Activated CD4-positive, alpha-beta memory T cell treated with anti-CD3 and anti-CD28 coated beads, Interleukin-2, amount 10 ng/mL, durations not matched to agents 7 days and 5 days (primary cell): ENCODE measurements around the gene LRP1-AS. TPM values are rescaled to one million over a fixed set of nuclear protein-coding genes. Genes with fewer than 3 reads are reported as not detected.

Experiments
- CTCF ChIA-PET: fragments of 350-600 bp; sonication (Branson Sonifier 250); formaldehyde crosslinking; loops from one replicate; lab custom pipeline; 2021; ENCODE audit warnings: antibody characterized with exemption, inconsistent platforms; lab: Charles Lee
- POLR2A ChIA-PET: fragments of 350-600 bp; sonication (Branson Sonifier 250); formaldehyde crosslinking; loops from one replicate; lab custom pipeline; 2021; ENCODE audit warnings: antibody characterized with exemption; lab: Charles Lee
- DNase-seq: peaks from one replicate; pipeline ENCODE4 v3.0.0-alpha.2; 2020
- H3K27ac Mint-ChIP-seq: one replicate; pipeline ENCODE4 v1.8.0; 2021; ENCODE audit warnings: mild to moderate bottlenecking, mixed read lengths
- H3K27me3 Mint-ChIP-seq: one replicate; pipeline ENCODE4 v1.8.0; 2021; ENCODE audit warnings: mixed read lengths
- H3K36me3 Mint-ChIP-seq: one replicate; pipeline ENCODE4 v1.8.0; 2021; ENCODE audit warnings: low read depth, mixed read lengths
- H3K4me1 Mint-ChIP-seq: one replicate; pipeline ENCODE4 v1.8.0; 2021; ENCODE audit warnings: mixed read lengths
- H3K4me3 Mint-ChIP-seq: one replicate; pipeline ENCODE4 v1.8.0; 2021; ENCODE audit warnings: mild to moderate bottlenecking, mixed read lengths
- H3K9me3 Mint-ChIP-seq: one replicate; pipeline ENCODE4 v1.8.0; 2021; ENCODE audit warnings: mixed read lengths
- total RNA-seq, 2 experiments: library from RNA; stranded (reverse); gene quantifications; one replicate each; pipeline ENCODE4 v1.2.3, GENCODE V29; 2021

LRP1-AS gene
- total RNA-seq, 2 experiments from 2014 or later = not detected

DNA sequence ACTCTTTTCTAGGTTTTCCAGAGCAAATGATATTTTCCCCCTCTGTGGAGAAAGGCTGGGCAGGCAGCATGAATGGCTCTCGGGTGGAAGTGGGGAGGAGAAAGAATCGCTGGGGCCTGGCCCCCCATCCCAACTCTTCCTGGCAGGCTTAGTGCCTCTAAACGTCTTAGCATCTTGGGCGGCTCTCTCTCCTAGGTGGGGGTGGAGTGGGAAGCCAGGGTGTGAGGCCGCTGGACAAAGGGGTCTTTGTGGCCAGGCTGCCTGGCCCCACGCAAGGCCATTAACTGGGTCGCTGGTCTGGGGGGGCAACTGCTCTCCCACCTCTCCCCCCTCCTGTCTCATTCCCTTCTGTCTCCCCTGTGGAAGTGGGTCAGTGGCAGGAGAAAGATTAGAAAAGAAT lies 4.7 kb downstream of the LRP1-AS start:
- POLR2A ChIA-PET = no interaction called here
- no peaks in the 10 kb centered on the region for H3K9me3 Mint-ChIP-seq
- H3K4me1 Mint-ChIP-seq = no peaks in the 10 kb centered on the region
- DNase-seq = no peak
- no peak overlapping the region for H3K27ac Mint-ChIP-seq
- CTCF ChIA-PET = no interaction called here
- H3K36me3 Mint-ChIP-seq = no peaks in the 10 kb centered on the region
- H3K27me3 Mint-ChIP-seq = peaks cover 2% of the 10 kb centered on the region
- no peak overlapping the region for H3K4me3 Mint-ChIP-seq

DNA sequence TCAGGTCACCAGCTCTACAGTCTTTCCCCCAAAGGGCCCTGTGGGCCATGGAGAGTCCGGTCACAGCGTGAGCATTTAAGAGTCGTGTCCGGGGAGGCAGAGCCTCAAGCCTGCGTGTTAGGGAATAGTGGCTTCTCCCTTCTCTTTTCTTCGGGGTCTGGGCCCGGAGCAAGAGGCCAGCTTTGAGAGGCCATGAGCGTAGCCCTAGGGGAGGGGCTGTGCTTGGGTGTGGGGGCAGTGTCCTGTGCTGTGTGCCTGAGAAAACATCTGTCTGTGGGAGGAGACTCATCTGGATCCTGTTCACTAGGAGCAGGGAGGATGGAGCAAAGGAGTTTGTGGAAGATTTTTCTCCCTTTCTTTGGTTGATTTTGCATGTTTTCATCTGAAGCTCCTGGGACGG lies 5.3 kb downstream of the LRP1-AS start:
- CTCF ChIA-PET = no interaction called here
- Mint-ChIP-seq H3K4me3 (no peak overlapping the region), H3K9me3 (no peaks in the 10 kb centered on the region), H3K27ac (no peak overlapping the region), H3K36me3 (no peaks in the 10 kb centered on the region), H3K27me3 (peaks cover 2% of the 10 kb centered on the region), H3K4me1 (no peaks in the 10 kb centered on the region)
- no peak for DNase-seq
- POLR2A ChIA-PET = no interaction called here

DNA sequence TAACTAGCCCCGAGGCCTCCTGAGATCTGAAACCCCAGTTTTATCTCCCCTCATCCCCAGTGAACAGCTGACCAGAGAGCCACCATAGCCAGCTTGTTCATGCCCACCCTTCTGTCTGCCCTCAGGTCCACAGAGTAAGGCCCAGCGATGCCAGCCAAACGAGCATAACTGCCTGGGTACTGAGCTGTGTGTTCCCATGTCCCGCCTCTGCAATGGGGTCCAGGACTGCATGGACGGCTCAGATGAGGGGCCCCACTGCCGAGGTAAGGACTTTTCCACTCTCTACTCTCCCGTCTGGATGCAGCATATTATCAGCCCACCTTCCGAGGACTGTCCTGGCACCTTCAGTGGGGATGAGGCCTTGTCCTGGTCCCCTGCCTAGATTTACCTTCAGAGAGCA lies 6.2 kb downstream of the LRP1-AS start:
- no peak overlapping the region for H3K27ac Mint-ChIP-seq
- H3K4me1 Mint-ChIP-seq = no peaks in the 10 kb centered on the region
- no peaks in the 10 kb centered on the region for H3K9me3 Mint-ChIP-seq
- H3K4me3 Mint-ChIP-seq = no peak overlapping the region
- ChIA-PET POLR2A (no interaction called here), CTCF (interaction anchor here (1.1 kb wide), 1 partner anchor 17 kb away, joined by 3 read pairs; no protein-coding TSS in a partner anchor)
- H3K36me3 Mint-ChIP-seq = no peaks in the 10 kb centered on the region
- no peak for DNase-seq
- peaks cover 2% of the 10 kb centered on the region for H3K27me3 Mint-ChIP-seq

DNA sequence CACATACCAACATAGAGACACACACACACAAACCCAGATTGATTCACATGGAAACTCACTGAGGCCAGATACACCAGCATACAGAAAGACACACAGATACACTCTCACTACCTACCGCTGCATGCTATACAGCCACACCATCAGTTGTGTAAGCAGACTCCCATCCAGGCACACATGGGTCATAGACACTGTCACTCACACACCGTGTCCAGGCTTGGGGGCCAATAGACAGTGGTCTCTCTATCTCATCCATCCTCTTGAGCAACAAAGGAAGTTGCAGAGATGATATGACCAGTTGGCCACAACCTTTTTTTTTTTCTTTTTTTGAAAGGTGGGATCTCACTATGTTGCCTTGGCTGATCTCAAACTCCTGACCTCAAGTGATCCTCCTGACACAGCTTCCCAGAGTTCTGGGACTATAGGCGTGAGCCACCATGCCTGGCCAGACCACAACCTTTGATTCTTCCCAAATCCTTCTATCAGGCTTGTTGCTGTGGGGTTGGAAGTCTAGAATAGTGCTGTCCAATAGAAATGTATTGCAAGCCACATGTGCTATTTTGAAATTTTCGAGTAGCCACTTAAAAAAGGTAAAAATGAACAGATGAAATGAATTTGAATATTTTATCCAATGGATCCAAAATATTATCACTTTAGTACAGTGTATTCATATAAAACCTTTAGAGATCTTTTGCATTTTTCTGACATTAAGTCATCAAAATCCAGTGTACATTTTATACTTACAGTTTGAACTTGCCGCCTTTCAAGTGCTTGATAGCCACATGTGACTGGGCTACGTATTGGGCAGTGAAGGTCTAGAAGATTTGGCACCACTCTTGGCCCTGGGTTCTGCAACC lies 7.4 kb downstream of the LRP1-AS start:
- Mint-ChIP-seq H3K4me1 (no peaks in the 10 kb centered on the region), H3K36me3 (no peaks in the 10 kb centered on the region), H3K9me3 (no peaks in the 10 kb centered on the region), H3K27me3 (peaks cover 2% of the 10 kb centered on the region), H3K27ac (no peak overlapping the region), H3K4me3 (no peak overlapping the region)
- POLR2A ChIA-PET = no interaction called here
- CTCF ChIA-PET = no interaction called here
- DNase-seq = no peak

DNA sequence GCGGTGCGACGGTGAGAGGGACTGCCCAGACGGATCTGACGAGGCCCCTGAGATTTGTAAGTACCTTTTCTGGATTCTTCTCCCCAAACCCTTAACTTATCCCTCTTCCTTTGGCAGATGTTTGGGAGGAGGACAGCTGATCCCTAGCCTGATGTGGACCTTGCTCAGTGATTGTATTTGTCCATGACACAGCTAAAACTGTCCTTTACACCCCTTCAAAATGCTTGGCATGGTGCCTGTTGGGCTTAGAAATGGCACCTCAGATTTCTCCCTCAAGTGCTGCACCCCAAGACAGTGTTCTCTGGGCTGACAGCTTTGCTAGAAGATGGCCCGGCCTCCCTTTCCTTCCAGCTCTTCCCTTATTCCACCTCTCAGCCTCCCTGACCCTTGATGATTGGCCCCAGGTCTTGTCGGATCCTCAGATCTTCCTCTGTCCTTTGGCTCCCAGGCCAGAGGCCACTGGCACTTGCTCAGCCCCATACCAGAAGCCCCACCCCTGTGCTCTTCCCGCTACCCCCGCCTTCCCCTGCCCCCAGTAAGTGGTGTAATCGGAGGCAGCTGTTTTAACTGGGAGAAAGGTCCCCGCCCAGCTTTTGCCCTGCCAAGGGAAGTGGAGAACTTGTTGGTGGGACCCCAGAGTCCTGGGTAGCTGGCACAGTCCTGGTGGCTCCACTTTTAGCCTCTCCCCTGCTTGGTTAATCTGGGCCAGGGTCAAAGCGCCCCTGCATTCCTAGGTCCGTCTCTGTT lies 8.7 kb downstream of the LRP1-AS start:
- no peak for DNase-seq
- Mint-ChIP-seq H3K36me3 (no peaks in the 10 kb centered on the region), H3K4me3 (no peak overlapping the region), H3K4me1 (no peaks in the 10 kb centered on the region), H3K27me3 (peaks cover 2% of the 10 kb centered on the region), H3K27ac (no peak overlapping the region), H3K9me3 (no peaks in the 10 kb centered on the region)
- POLR2A ChIA-PET = no interaction called here
- CTCF ChIA-PET = interaction anchor here (0.8 kb wide), 1 partner anchor 11 kb away, joined by 3 read pairs; the partner anchor contains the start of gene LRP1

DNA sequence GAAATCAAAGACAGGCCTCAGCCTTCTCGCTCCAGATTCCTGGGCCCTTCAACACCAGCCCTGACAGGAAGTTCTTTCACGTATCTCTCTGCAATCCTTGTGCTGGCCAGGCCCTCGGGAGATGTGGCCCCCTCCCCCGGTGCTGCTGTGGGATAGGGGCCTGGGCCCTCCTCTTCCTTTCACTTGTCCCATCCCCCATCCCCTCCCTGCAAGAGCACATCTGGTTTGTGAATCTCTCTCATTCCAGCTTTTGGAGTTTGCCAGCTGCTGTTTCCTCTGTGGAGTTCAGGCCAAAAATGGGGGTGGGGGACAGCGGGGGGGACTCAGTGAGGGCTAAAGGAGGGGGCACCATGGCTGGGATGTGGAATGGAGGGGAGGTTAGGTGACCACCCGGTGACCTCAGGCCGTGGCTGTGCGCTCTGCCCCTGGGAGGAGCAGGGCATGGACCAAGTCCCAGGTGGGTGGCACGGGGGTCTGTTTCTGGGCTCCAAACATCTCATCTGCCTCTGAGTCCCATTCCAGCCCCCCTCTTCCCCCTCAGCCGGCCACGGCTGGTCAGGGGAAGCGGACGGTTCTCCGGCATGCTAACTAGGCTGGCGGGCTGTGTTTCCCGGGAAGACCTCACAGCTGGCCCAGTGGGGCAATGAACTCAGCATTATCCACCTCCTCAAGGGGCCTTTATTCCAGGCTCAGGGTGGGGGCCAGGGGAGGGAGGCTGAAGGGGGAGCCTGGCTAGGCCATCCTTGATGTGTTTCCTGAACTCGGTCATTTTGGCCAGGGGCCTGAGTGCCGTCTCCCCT lies 11.7 kb downstream of the LRP1-AS start:
- DNase-seq = no peak
- Mint-ChIP-seq H3K4me1 (no peaks in the 10 kb centered on the region), H3K27ac (no peak overlapping the region), H3K4me3 (no peak overlapping the region), H3K9me3 (no peaks in the 10 kb centered on the region), H3K27me3 (peaks cover 20% of the 10 kb centered on the region), H3K36me3 (no peaks in the 10 kb centered on the region)
- POLR2A ChIA-PET = interaction anchor here (0.6 kb wide), 1 partner anchor 24 kb away, joined by 3 read pairs; the partner anchor contains the start of gene STAT6
- CTCF ChIA-PET = interaction anchor here (1.0 to 1.1 kb wide), 2 partner anchors 12 to 47 kb away, joined by 3 read pairs; no protein-coding TSS in a partner anchor

DNA sequence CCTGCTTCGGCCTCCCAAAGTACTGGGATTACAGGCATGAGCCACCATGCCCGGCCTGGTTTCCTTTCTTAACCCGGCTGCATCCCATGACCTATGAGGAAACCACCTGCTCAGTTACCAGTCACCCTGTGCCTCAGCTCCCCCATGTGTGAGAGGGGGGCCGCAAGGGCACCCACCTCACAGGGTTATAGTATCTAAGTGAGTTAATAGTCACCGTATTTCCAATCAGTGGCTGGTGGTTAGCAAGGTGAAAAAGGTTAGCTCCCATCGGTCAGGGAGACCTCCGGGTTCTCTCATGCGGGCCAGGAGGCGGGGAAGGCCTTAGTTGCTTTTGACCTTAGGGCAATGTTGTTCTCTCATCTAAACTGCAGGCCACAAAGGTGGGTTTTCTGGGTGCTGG lies 12.5 kb downstream of the LRP1-AS start:
- Mint-ChIP-seq H3K27me3 (peaks cover 28% of the 10 kb centered on the region), H3K4me1 (peaks cover under 1% of the 10 kb centered on the region), H3K27ac (no peak overlapping the region), H3K9me3 (no peaks in the 10 kb centered on the region), H3K4me3 (no peak overlapping the region), H3K36me3 (no peaks in the 10 kb centered on the region)
- CTCF ChIA-PET = interaction anchor here (1.1 kb wide), 1 partner anchor 11 kb away, joined by 3 read pairs; no protein-coding TSS in a partner anchor
- POLR2A ChIA-PET = interaction anchor here (0.6 kb wide), 1 partner anchor 24 kb away, joined by 3 read pairs; the partner anchor contains the start of gene STAT6
- no peak for DNase-seq

DNA sequence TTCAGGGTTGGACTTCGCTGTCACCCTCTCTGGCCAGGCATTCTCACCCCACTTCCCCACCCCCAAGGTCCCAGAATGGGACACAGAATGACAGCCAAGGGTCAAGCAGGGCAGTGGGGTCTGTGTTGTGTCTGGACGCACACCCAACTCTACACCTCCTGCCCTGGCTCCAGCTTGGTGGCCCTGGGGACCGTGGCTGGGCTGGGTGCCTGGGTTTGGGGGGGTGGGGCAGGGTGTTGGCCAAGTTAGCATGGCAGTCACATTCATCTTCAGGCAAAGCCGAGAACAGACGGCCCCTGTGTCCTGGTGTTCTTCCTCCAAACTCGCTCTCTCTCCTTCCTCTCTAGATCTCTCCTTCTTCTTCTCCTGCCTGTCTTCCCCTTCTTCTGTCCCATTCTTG lies 13.5 kb downstream of the LRP1-AS start:
- Mint-ChIP-seq H3K4me3 (no peak overlapping the region), H3K27ac (no peak overlapping the region), H3K27me3 (peaks cover 31% of the 10 kb centered on the region), H3K36me3 (no peaks in the 10 kb centered on the region), H3K9me3 (no peaks in the 10 kb centered on the region), H3K4me1 (peaks cover 5% of the 10 kb centered on the region)
- ChIA-PET POLR2A (no interaction called here), CTCF (no interaction called here)
- DNase-seq = no peak

DNA sequence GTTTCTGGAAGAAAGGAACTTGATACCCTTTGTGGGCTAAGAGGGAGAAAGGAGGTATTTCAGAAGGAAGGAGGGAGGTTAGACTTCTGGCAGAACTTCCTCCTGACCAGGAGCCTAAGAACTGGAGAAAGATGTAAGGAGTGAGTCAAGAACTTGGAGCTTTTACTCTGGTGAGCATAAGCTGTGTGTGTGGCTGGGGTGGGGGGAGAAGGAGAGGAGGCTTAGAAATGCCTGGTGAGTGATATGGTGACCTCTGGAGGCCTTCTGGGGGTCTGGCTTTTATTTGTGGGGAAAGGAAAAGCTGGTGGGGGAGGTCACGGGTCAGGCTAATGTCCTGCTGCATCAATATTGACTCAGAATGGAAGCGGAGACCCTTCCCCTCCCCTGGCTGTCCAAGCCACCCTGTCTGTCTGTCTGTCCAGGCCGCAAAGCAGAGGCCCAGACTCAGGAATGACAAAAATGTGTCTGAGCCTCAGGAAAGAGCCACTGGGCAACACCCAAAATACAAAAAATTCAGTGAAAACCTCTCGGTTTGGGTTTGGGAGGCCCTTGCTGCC lies 14.3 kb downstream of the LRP1-AS start:
- POLR2A ChIA-PET = no interaction called here
- no peaks in the 10 kb centered on the region for H3K9me3 Mint-ChIP-seq

DNA sequence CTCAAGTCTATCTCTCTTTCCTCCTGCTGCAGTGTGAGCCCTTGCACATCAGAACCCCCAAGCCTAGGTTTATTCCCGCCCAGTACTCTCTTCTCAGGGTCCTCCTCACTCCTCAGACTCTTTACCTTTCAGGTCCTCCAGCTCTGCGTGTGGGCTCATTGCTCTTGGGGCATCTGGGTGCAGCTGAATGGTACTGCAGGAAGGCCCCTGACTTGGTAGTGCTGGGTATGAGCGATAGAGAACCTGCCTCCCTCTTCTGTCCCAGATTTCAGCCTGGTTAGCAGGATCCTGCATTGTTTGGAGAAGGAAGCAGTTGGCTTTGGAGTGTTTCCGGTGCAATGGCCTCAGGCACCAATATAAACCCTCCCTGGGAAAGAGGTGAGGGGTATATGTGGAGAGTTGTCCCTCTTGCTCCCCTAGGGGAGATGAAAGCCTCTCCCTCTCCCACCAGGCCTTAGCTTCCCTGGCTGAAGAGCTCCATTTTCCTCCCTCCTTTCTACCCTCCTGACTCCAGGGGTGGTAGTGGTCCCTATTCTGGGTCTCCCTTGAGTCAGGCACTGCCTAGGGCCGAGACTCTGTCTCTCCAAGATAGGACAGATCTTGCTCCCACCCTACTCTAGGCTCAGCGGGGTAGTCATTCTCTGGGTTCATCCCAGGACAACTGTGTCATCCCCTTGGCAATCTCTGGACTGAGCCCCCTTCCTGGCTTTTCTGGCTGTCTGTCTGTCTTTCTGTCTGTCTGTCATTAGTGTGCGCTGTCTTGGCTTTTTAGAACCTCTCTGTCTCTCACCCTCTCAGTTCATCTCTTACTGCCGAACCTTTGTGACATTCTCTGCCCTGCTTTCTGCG lies 15.3 kb downstream of the LRP1-AS start:
- no peak for DNase-seq
- Mint-ChIP-seq H3K36me3 (no peaks in the 10 kb centered on the region), H3K9me3 (no peaks in the 10 kb centered on the region), H3K27ac (no peak overlapping the region), H3K4me1 (peaks cover 9% of the 10 kb centered on the region), H3K4me3 (no peak overlapping the region), H3K27me3 (peaks cover 39% of the 10 kb centered on the region)
- ChIA-PET CTCF (no interaction called here), POLR2A (no interaction called here)

More for the DNA sequence above, 14.3 kb downstream of the LRP1-AS start:
- no peak for DNase-seq
- no peak overlapping the region for H3K4me3 Mint-ChIP-seq
- H3K27me3 Mint-ChIP-seq = peaks cover 33% of the 10 kb centered on the region
- CTCF ChIA-PET = no interaction called here
- peaks cover 5% of the 10 kb centered on the region for H3K4me1 Mint-ChIP-seq
- H3K27ac Mint-ChIP-seq = no peak overlapping the region
- H3K36me3 Mint-ChIP-seq = no peaks in the 10 kb centered on the region

DNA sequence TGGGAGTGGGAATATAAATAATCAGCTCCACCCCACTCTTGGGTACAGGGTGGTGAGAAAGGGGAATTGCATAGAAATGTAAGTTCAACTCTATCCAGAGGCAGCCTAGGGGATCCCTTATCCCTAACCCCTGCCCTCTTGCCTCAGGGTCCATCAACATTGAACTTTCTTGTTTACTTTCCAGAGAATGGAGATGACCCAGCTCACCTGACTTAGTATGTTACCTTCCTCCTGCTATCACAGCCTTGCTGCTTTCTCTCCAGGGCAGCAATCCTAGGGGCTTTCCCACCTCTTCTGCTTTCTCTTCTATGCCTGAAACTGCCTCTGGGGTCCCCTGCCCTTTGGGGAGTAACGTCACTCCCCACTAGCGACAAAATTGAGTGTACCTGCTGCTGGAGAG lies 16.5 kb downstream of the LRP1-AS start:
- Mint-ChIP-seq H3K27ac (no peak overlapping the region), H3K27me3 (peaks cover 51% of the 10 kb centered on the region), H3K4me1 (peaks cover 10% of the 10 kb centered on the region), H3K4me3 (no peak overlapping the region), H3K36me3 (no peaks in the 10 kb centered on the region), H3K9me3 (no peaks in the 10 kb centered on the region)
- ChIA-PET POLR2A (interaction anchor here (0.9 kb wide), 1 partner anchor 19 kb away, joined by 3 read pairs; no protein-coding TSS in a partner anchor), CTCF (interaction anchor here (1.1 kb wide), 1 partner anchor 52 kb away, joined by 3 read pairs; no protein-coding TSS in a partner anchor)
- no peak for DNase-seq
